PC-3 (cell line): ENCODE results near the gene TFEB. TPM values are rescaled to one million over a fixed set of nuclear protein-coding genes. Genes with fewer than 3 reads are reported as not detected.

Experiments
- ATAC-seq: fragments of 200-7000 bp; cut with Tn5 transposase; 2 replicates; pipeline ENCODE4 v1.9.1; 2020; ENCODE audit warnings: mild to moderate bottlenecking, moderate library complexity
- BruUV-seq: library from RNA; stranded (reverse); fragments of 400-500 nt; replicated peaks from 2 replicates; lab custom pipeline; 2021; lab: Mats Ljungman, UMichigan
- CTCF ChIA-PET: fragments of 300-600 bp; sonication (Branson Sonifier 250); formaldehyde crosslinking; loops from one replicate; lab custom pipeline; 2022; ENCODE audit warnings: antibody characterized with exemption; lab: Charles Lee
- POLR2A ChIA-PET: fragments of 300-600 bp; sonication (Branson Sonifier 250); formaldehyde crosslinking; loops from one replicate; lab custom pipeline; 2022; ENCODE audit warnings: antibody characterized with exemption; ENCODE audit not compliant: unreplicated experiment; lab: Charles Lee
- DNase-seq: peaks from one replicate; pipeline ENCODE4 v3.0.0-alpha.2; 2015
- H2AFZ ChIP-seq: fragments of 300-600 bp; sonication (generic); 2 replicates; pipeline ENCODE4 v1.6.0; 2016; ENCODE audit warnings: antibody characterized with exemption, low read length
- H3F3A ChIP-seq: fragments of 300-600 bp; sonication (generic); one replicate; pipeline ENCODE4 v1.6.0; 2017; ENCODE audit warnings: antibody characterized with exemption, low read length, control low read depth, mild to moderate bottlenecking; ENCODE audit not compliant: unreplicated experiment
- H3K27ac ChIP-seq: fragments of 300-600 bp; sonication (generic); 2 replicates; pipeline ENCODE4 v1.5.1; 2016; ENCODE audit warnings: mild to moderate bottlenecking, low read length
- H3K27me3 ChIP-seq: fragments of 300-600 bp; sonication (generic); 2 replicates; pipeline ENCODE4 v1.6.1; 2016; ENCODE audit warnings: low read length, mixed read lengths
- H3K36me3 ChIP-seq: fragments of 300-600 bp; sonication (generic); 2 replicates; pipeline ENCODE4 v1.6.1; 2016; ENCODE audit warnings: low read depth, mixed run types, low read length, mixed read lengths
- H3K4me1 ChIP-seq: fragments of 300-600 bp; sonication (generic); 2 replicates; pipeline ENCODE4 v1.5.1; 2016; ENCODE audit warnings: low read length; ENCODE audit not compliant: insufficient read depth
- H3K4me2 ChIP-seq: fragments of 300-600 bp; sonication (generic); 2 replicates; pipeline ENCODE4 v1.6.0; 2016; ENCODE audit warnings: low read length
- H3K4me3 ChIP-seq: fragments of 300-600 bp; sonication (generic); 2 replicates; pipeline ENCODE4 v1.5.1; 2016; ENCODE audit warnings: mild to moderate bottlenecking, low read length, mixed read lengths
- H3K79me2 ChIP-seq: fragments of 300-600 bp; sonication (generic); 2 replicates; pipeline ENCODE4 v1.6.1; 2017; ENCODE audit warnings: low read length, mixed read lengths
- H3K9ac ChIP-seq: fragments of 300-600 bp; sonication (generic); 2 replicates; pipeline ENCODE4 v1.6.0; 2016; ENCODE audit warnings: mild to moderate bottlenecking, low read length
- H3K9me2 ChIP-seq: fragments of 300-600 bp; sonication (generic); replicated peaks from 2 replicates; pipeline ENCODE4 v1.6.1; 2016; ENCODE audit warnings: mixed run types, low read length, mixed read lengths
- H3K9me3 ChIP-seq: fragments of 300-600 bp; sonication (generic); 2 replicates; pipeline ENCODE4 v1.6.1; 2016; ENCODE audit warnings: low read length, mixed read lengths
- H4K20me1 ChIP-seq: fragments of 300-600 bp; sonication (generic); 2 replicates; pipeline ENCODE4 v1.6.1; 2016; ENCODE audit warnings: low read length, mixed read lengths
- CTCF ChIP-seq: fragments of 300-600 bp; sonication (generic); conservative IDR thresholded peaks from 2 replicates; pipeline ENCODE4 v1.5.1; 2017; ENCODE audit warnings: antibody characterized with exemption, low read depth, mild to moderate bottlenecking, low read length
- EZH2 ChIP-seq: fragments of 300-600 bp; sonication (generic); IDR thresholded peaks from one replicate; pipeline ENCODE4 v1.6.1; 2017; ENCODE audit warnings: antibody characterized with exemption, mild to moderate bottlenecking, low read length; ENCODE audit not compliant: unreplicated experiment
- EZH2phosphoT487 ChIP-seq: fragments of 300-600 bp; sonication (generic); IDR thresholded peaks from 2 replicates; pipeline ENCODE4 v1.6.1; 2018; ENCODE audit warnings: mild to moderate bottlenecking, antibody characterized with exemption, low read length, borderline replicate concordance
- intact Hi-C: fragments of 100-400 bp; cut with micrococcal nuclease; formaldehyde crosslinking; loops from 2 replicates; pipeline ENCODE4 v1.9.0; 2023
- total RNA-seq: library from RNA; depleted of rRNA; stranded (reverse); fragments of >200 nt; gene quantifications from 2 replicates; pipeline ENCODE4 v1.2.3, GENCODE V29; 2014

The TFEB gene
- total RNA-seq, 1 experiment from 2014 or later: 4.2 TPM

GRCh38 chr6:41705996-41706835, 29.2 kb downstream of the TFEB start:
- no peaks in the 10 kb centered on the region for H4K20me1 ChIP-seq
- H3K9me2 ChIP-seq: no peaks in the 10 kb centered on the region
- no peak overlapping the region for H3K27ac ChIP-seq
- H3F3A ChIP-seq: no peaks in the 10 kb centered on the region
- TF ChIP-seq EZH2phosphoT487: no peak
- TF ChIP-seq CTCF: peak; percentile 74
- no peak for TF ChIP-seq EZH2
- no peaks in the 10 kb centered on the region for H3K36me3 ChIP-seq
- peak overlapping the region; percentile 44; the same call in 1 of the 2 replicates for H3K4me2 ChIP-seq
- H3K27me3 ChIP-seq: no peaks in the 10 kb centered on the region
- H2AFZ ChIP-seq: no peak overlapping the region
- DNase-seq (peak; percentile 40), ATAC-seq (peak; percentile 85)
- H3K4me1 ChIP-seq: peaks cover 21% of the 10 kb centered on the region
- H3K9me3 ChIP-seq: no peaks in the 10 kb centered on the region
- intact Hi-C loops: no loop called here
- POLR2A ChIA-PET: no interaction called here
- CTCF ChIA-PET: no interaction called here
- H3K9ac ChIP-seq: no peak overlapping the region
- H3K79me2 ChIP-seq: no peaks in the 10 kb centered on the region
- H3K4me3 ChIP-seq: no peak overlapping the region
- BruUV-seq: no TSS peak

GRCh38 chr6:41705311-41705995, 30.0 kb downstream of the TFEB start:
- Histone ChIP-seq H3K9me2 (no peaks in the 10 kb centered on the region), H3F3A (no peaks in the 10 kb centered on the region), H3K79me2 (no peaks in the 10 kb centered on the region), H3K27me3 (no peaks in the 10 kb centered on the region), H4K20me1 (no peaks in the 10 kb centered on the region), H3K4me1 (peaks cover 21% of the 10 kb centered on the region), H3K27ac (no peak overlapping the region), H2AFZ (no peak overlapping the region), H3K9ac (no peak overlapping the region), H3K4me2 (peak overlapping the region; percentile 44; the same call in 1 of the 2 replicates), H3K9me3 (no peaks in the 10 kb centered on the region), H3K36me3 (no peaks in the 10 kb centered on the region), H3K4me3 (no peak overlapping the region)
- POLR2A ChIA-PET: no interaction called here
- intact Hi-C loops: no loop called here
- CTCF ChIA-PET: interaction anchor here (0.6 kb wide), 1 partner anchor 74 kb away, joined by 3 read pairs; the partner anchor contains the start of gene FRS3
- BruUV-seq: no TSS peak
- ATAC-seq (no peak), DNase-seq (no peak)
- TF ChIP-seq EZH2: no peak

GRCh38 chr6:41704656-41705310, 30.6 kb downstream of the TFEB start:
- H2AFZ ChIP-seq: no peak overlapping the region
- intact Hi-C loops: no loop called here

More at GRCh38 chr6:41704656-41705310, 30.6 kb downstream of the TFEB start:
- peak; percentile 71 for ATAC-seq
- Histone ChIP-seq H3K36me3 (no peaks in the 10 kb centered on the region), H3K9ac (no peak overlapping the region), H3F3A (no peaks in the 10 kb centered on the region), H4K20me1 (no peaks in the 10 kb centered on the region), H3K9me2 (no peaks in the 10 kb centered on the region), H3K9me3 (no peaks in the 10 kb centered on the region), H3K4me1 (peaks cover 21% of the 10 kb centered on the region), H3K79me2 (no peaks in the 10 kb centered on the region), H3K4me2 (no peak overlapping the region), H3K4me3 (no peak overlapping the region), H3K27ac (no peak overlapping the region), H3K27me3 (no peaks in the 10 kb centered on the region)
- ChIA-PET POLR2A (interaction anchor here (0.6 kb wide), 1 partner anchor 372 kb away, joined by 3 read pairs; no protein-coding TSS in a partner anchor), CTCF (no interaction called here)
- no TSS peak for BruUV-seq
- peak; percentile 27 for DNase-seq
- TF ChIP-seq CTCF (no peak), EZH2 (no peak), EZH2phosphoT487 (no peak)
